IPS-18c (cell line): ENCODE measurements around the gene CIROP.

Experiments used
- H3K4me3 ChIP-seq: 2 replicates; pipeline ENCODE4 v1.7.0; 2013; ENCODE audit warnings: low read depth, mild to moderate bottlenecking, low read length, moderate library complexity; ENCODE audit not compliant: insufficient read depth
- H3K9me3 ChIP-seq: one replicate; pipeline ENCODE4 v1.6.1; 2013; ENCODE audit warnings: mild to moderate bottlenecking, low read length, moderate library complexity; ENCODE audit not compliant: control insufficient read depth, insufficient read depth

Gene CIROP

GRCh38 chr14:23137192-23137812 lies 32.5 kb upstream of the CIROP start:
- Histone ChIP-seq H3K4me3 (no peak overlapping the region), H3K9me3 (no peaks in the 10 kb centered on the region)

GRCh38 chr14:23136566-23137133 lies 31.9 kb upstream of the CIROP start:
- H3K4me3 ChIP-seq, result no peak overlapping the region
- no peaks in the 10 kb centered on the region for H3K9me3 ChIP-seq

GRCh38 chr14:23132970-23133369 lies 28.2 kb upstream of the CIROP start:
- Histone ChIP-seq H3K4me3 (no peak overlapping the region), H3K9me3 (no peaks in the 10 kb centered on the region)

- Histone ChIP-seq H3K9me3 (no peaks in the 10 kb centered on the region), H3K4me3 (no peak overlapping the region)
These were observed 26.7 kb upstream of the CIROP start for GRCh38 chr14:23131482-23131881.

GRCh38 chr14:23130871-23131270 lies 26.1 kb upstream of the CIROP start:
- Histone ChIP-seq H3K9me3 (no peaks in the 10 kb centered on the region), H3K4me3 (no peak overlapping the region)

GRCh38 chr14:23129759-23130316 lies 25.0 kb upstream of the CIROP start:
- Histone ChIP-seq H3K9me3 (no peaks in the 10 kb centered on the region), H3K4me3 (no peak overlapping the region)

- Histone ChIP-seq H3K9me3 (no peaks in the 10 kb centered on the region), H3K4me3 (no peak overlapping the region)
These were observed 24.4 kb upstream of the CIROP start for GRCh38 chr14:23128969-23129758.

GRCh38 chr14:23127861-23128260 lies 23.1 kb upstream of the CIROP start:
- no peak overlapping the region for H3K4me3 ChIP-seq
- H3K9me3 ChIP-seq, result no peaks in the 10 kb centered on the region

- Histone ChIP-seq H3K9me3 (no peaks in the 10 kb centered on the region), H3K4me3 (no peak overlapping the region)
These were observed 21.9 kb upstream of the CIROP start for GRCh38 chr14:23126548-23127278.

GRCh38 chr14:23125933-23126524 lies 21.2 kb upstream of the CIROP start:
- Histone ChIP-seq H3K4me3 (no peak overlapping the region), H3K9me3 (no peaks in the 10 kb centered on the region)

GRCh38 chr14:23125011-23125410 lies 20.2 kb upstream of the CIROP start:
- no peaks in the 10 kb centered on the region for H3K9me3 ChIP-seq

GRCh38 chr14:23124337-23124954 lies 19.7 kb upstream of the CIROP start:
- Histone ChIP-seq H3K4me3 (no peak overlapping the region), H3K9me3 (no peaks in the 10 kb centered on the region)

More at GRCh38 chr14:23125011-23125410, 20.2 kb upstream of the CIROP start:
- no peak overlapping the region for H3K4me3 ChIP-seq

- Histone ChIP-seq H3K9me3 (no peaks in the 10 kb centered on the region), H3K4me3 (no peak overlapping the region)
These were observed 18.6 kb upstream of the CIROP start for GRCh38 chr14:23123419-23123818.

GRCh38 chr14:23122086-23122485 lies 17.3 kb upstream of the CIROP start:
- no peak overlapping the region for H3K4me3 ChIP-seq
- H3K9me3 ChIP-seq, result no peaks in the 10 kb centered on the region

GRCh38 chr14:23121361-23121771 lies 16.6 kb upstream of the CIROP start:
- Histone ChIP-seq H3K9me3 (no peaks in the 10 kb centered on the region), H3K4me3 (no peak overlapping the region)

GRCh38 chr14:23120541-23121251 lies 15.9 kb upstream of the CIROP start:
- no peaks in the 10 kb centered on the region for H3K9me3 ChIP-seq
- no peak overlapping the region for H3K4me3 ChIP-seq
